HG03521 (cell line): ENCODE results near the gene AGAP1.

ENCODE experiments used
- ATAC-seq: cut with Tn5 transposase; IDR thresholded peaks from one replicate; pipeline ENCODE4 v1.9.1; 2021; ENCODE audit warnings: mild to moderate bottlenecking, moderate library complexity; ENCODE audit not compliant: unreplicated experiment

The AGAP1 gene

GRCh38 chr2:235702186-235702585 lies 208.3 kb downstream of the AGAP1 start:
- ATAC-seq, result no peak

- no peak for ATAC-seq
Observed at GRCh38 chr2:235703711-235704295, 210.0 kb downstream of the AGAP1 start.

DNA sequence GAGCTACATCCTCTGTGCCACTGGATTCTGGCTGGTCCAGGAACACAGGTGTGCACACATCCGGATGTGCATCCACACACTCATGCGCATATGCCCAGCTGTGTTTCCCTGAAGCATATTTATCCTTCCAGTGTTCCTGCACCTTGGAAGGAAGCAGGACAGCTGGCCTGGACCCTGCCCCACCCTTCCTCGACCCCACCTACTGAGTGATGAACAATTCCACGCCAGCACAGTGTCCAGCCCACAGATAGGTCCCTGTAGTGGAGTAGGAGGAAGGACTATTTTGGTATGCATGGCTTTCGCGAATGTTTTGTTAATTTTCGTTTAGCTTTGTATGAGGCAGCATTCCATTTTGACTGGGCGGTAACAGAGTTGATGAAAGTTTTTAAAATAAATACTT lies 211.5 kb downstream of the AGAP1 start:
- ATAC-seq, result no peak

DNA sequence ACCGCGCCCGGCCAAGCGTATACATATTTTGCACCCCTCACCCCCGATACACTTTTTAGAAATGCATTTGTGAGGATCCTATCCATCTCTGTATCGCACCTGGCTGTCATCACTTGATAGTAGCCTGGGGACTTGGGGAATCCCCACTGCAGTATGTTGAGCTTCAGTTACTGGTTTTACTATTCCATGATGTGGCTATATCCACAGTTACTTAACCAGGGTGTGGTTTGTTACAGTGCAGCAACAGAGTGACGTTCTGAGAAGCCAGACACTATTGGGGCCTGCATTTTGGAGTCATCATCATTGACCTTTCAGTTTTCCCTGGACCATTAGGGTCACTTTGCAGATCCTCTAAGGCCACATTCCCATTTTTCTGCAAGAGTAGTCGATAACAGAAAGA lies 212.7 kb downstream of the AGAP1 start:
- ATAC-seq, result no peak

- ATAC-seq, result no peak
Observed at GRCh38 chr2:235707411-235708096, 213.7 kb downstream of the AGAP1 start.

DNA sequence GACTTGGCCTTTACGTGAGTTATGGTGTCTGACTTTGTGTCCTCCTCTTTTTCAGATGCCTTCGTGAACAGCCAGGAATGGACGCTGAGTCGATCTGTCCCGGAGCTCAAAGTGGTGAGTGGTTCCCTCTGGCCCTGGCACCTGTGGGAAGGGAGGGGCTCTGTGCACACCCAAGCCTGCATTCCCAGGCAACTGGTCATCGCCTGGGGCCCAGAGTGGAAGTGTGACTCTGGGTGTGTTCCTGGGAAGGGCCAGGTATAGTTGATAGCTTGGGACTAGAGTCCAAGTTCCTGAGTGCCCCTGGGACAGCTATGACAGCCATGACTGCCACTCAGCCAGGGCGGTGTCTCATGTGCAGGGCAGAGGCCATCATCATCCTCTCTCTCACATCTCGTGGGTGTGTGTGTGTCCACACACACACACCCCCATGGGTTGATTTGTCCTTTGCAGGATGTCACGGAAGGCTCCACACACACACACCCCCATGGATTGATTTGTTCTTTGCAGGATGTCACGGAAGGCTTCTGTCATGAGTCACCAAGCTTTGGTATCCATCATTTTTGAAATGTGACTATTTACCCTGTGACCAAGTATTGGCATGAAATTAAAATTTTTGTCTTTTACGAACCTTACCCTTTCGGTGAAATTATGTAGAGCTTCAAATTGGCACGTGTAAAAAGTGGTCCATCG lies 215.4 kb downstream of the AGAP1 start:
- ATAC-seq, result no peak

- ATAC-seq, result no peak
Observed at GRCh38 chr2:235709969-235710879, 216.4 kb downstream of the AGAP1 start.

DNA sequence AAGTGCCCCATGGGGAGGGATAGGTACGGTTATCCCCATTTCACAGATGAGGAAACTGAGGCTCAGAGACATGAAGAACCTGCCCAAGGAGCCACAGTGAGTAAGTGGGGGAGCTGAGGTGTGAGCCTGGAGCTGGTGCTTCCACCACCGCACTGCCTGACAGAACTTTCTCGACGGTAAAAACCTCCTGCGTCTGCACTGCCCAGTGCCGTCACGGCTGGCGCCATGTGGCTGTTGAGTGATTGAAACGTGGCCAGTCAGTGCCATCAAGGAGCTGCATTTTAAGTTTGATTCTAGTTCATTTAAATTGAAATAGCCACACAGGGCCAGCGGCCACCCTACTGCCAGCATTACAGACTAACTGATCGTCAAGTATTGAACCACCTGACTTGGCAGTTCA lies 217.1 kb downstream of the AGAP1 start:
- ATAC-seq, result no peak

DNA sequence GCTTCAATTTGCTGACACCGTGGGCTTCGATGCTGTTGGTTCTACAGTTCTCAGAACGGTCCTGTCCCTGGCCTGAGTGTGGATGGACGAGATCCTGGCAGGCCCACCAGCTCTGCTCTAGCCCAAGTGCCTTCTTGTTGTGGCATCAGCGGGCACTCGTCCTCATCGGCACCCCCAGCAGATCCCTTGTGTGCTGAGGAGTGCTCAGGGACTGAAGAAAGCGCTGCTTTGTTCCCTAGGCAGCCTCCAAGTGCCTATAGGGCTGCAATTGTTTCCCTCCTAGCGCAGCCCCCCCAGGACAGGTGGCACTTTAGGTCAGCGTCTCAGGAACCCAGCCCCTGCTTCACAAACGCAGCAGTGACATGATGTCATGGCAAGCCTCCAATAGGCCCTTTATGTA lies 217.7 kb downstream of the AGAP1 start:
- no peak for ATAC-seq

DNA sequence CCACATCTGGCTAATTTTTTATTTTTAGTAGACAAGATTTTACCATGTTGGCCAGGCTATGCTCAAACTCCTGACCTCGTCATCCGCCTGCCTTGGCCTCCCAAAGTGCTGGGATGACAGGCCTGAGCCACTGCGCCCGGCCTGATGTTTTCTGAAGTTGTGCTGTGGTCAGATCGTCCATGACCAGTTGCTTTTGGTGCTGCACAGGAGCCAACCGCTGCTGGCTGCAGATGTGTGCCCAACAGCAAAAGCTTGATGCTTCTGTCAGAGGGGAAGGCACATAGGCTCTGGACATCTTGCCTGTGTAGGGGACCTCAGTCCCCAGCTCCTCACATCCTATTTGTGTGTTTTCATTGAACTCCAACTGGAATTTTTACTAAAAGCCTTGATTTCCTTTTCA lies 218.3 kb downstream of the AGAP1 start:
- ATAC-seq, result no peak

DNA sequence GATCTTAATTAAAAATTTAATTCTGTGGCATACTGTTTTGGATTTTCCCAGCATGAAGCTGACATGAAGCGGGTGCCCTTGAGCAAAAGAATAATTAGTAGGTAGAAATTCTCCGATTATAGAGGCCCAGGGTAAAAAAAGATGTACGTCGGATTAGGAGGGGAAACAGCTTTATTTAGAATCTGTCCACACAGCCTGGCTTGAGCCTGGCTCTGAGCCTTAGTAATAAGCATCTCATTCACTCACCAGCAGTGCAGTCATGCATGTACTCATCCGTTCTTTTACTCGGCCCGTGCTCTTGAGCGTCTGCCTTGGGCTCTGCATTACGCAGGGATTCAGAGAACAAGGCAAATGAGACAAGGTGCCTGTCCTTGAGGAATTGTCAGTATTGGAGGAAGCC lies 219.3 kb downstream of the AGAP1 start:
- ATAC-seq, result no peak

DNA sequence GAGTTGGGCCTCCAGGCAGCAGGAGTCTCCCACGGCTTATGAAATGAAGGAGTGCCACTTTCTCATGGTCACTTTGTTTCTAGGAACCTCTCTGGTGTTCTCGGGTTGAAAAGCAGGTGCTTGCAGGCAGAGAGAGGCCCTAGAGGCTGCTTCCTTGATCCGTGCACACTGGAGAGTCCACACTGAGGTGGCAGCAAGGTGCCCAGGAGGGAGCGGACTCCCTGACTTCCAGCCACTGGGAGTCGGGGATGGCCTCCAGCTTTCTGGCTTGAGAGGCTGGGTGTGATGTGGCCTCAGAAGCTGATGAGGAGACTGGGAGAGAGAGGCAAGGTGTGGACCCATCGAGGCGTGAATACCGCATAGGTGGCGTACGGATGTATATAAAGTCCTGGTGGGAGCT lies 221.8 kb downstream of the AGAP1 start:
- no peak for ATAC-seq

GRCh38 chr2:235716875-235717496 lies 223.1 kb downstream of the AGAP1 start:
- no peak for ATAC-seq

GRCh38 chr2:235719146-235719942 lies 225.5 kb downstream of the AGAP1 start:
- no peak for ATAC-seq

GRCh38 chr2:235721625-235722024 lies 227.8 kb downstream of the AGAP1 start:
- ATAC-seq, result no peak

DNA sequence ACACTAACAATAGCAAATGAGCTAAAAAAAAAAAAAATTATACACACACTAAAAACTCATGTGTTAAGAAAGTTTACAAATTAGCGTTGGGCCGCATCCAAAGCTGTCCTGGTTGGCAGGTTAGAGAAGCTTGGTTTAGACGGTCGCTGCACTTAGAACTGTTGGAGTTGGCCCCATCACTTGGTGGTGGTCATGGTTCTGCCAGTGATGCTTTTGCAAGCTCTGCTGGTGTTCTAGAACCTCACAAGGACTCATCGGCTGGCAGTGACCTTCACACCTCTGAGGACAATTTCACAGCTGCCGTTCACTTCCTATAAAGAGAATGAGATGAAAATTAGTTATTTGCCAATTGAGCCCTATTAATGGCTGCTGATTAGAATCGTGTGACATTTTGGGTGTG lies 229.0 kb downstream of the AGAP1 start:
- no peak for ATAC-seq

DNA sequence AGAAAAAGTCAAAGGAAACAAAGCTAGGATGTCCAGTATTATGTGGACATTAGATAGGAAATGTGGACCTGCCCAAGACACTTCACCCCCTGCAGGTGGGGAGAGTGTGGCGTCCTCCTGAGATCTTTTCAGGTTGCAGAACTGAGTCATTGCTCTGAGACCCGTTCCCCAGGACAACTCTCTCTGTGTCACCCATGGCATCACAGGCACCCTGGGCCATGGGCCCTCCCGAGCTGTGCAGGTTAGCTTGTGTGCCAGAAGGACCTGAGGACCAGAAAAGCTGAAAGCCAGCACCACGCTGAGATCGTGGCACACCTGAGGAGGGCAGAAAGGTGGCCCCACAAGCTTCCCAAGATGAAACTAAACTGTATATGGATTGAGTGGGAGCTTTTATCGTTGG lies 229.5 kb downstream of the AGAP1 start:
- no peak for ATAC-seq

DNA sequence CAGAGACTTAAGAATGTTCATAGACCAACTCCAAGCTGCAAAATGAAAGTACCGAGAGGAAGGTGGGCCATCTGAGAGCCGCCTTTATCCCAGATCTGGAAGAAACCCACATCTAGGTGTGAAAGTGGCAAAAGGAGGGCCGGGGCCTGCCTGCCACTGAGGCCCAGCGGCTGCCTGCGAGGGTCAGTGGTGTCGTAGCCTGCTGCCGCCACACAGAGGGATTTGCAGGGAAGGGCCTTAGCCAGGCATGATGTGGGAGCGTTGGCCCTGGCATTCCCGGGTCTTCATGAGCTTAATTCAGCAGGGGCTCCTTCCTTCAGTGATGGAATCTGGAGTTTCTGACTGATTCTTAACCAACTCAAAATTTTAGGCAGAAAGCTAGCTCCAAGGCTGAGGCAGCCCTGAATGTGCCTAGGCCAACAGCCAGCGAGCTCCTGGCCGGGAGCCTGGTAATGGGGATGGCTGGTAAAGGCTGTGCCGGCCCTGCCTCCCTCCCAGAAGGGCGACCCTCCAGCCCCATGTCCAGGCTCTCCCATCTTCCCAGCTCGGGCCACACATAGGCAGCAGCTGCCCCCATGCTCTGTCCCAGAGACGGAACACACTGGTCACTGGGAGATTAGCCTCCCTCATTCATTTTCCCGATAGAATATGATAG lies 230.1 kb downstream of the AGAP1 start:
- no peak for ATAC-seq

GRCh38 chr2:235725016-235725489 lies 231.2 kb downstream of the AGAP1 start:
- no peak for ATAC-seq
